HG03139 (cell line): ENCODE results near the gene SLC22A12.

Experiments used
- ATAC-seq: cut with Tn5 transposase; IDR thresholded peaks from one replicate; pipeline ENCODE4 v1.9.1; 2021; ENCODE audit not compliant: unreplicated experiment

SLC22A12 gene

GRCh38 chr11:64602466-64603070 is 11.5 kb downstream of the SLC22A12 start:
- ATAC-seq, result no peak

DNA sequence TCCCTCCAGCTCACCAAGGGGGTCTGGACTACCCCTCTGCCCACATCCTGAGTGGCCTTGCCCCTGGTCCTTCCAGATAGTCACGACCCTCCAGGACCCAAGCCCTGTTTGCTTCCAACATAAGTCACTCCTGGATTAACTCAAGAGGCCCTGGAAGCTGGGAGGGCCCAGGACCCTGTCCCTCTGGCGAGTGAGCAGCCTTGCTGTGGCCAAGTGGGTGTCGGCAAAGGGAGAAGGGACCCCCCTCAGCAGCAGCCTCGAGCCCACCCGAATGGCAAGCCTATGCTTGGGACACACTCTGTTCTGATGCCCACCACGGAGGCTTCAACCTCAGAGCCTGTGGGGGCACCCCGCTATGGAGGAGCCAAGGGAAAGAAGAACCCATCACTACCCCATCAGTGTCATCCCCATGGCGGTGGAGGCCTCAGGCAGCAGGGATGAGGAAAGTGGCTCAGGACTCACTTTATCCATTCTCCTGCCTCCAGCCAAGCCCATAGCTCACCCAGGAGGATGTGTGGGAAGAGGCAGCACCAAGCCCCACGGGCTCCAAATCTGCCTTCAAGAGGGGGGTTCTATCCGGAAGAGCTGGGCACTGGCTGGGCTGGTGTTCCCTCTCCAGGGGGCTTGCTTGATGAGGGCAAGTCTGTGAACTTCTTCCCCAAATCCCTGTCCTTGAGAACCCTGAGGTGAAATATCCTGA is 12.5 kb downstream of the SLC22A12 start:
- ATAC-seq, result no peak

DNA sequence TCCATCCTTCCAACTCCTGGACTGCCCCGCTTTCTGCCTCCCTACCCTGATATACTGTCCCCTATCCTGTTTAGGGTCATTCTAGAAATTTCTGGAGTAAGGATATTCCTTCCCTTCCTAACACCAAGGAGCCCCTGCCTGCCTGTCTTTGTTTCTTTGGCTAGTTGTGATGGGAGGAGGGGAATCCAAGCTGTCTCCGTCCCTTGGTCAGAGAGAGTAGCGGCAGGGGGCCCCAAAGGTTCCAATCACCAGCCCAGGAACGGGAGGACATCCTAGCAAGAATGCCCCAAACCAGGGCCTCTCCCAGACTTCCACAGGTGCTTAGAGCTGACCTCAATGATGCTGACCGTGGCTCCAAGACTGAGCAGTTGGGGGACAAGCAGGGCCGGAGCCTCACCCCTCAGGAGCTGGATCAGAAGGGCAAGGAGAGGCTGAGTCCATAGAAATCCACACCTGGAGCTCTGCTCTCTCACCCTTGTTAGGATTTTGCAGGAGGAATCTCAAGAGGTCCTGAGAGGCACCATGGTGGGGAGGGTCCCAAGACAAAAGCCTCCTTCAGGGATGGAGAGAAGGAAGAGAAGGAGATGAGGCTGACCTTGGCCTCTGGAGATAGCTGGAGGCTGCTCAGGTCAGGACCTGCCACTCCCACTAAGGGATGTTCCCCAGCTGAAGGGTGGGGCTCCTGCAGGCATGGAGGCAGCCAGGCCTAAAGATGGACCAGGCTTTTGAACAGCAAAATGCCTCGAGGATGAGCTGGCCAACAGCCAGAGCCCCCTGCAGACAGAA is 13.6 kb downstream of the SLC22A12 start:
- no peak for ATAC-seq

DNA sequence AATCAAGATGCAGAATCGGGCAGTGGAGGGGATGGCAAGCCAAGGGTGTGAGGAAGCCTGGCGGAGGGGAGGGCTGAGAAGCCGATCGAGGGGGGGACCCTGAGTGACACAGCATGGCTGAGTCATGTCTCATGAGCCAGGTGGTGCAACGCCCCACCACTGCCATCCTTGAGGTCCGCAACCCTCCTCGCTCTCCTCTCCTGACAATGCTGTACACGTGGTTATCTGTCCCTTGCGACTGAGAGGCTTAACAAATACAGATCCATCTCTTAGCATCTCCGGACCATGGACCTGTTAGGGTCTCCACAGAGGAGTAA is 14.2 kb downstream of the SLC22A12 start:
- ATAC-seq, result no peak

- no peak for ATAC-seq
These were observed 14.9 kb downstream of the SLC22A12 start for GRCh38 chr11:64605656-64606585.

DNA sequence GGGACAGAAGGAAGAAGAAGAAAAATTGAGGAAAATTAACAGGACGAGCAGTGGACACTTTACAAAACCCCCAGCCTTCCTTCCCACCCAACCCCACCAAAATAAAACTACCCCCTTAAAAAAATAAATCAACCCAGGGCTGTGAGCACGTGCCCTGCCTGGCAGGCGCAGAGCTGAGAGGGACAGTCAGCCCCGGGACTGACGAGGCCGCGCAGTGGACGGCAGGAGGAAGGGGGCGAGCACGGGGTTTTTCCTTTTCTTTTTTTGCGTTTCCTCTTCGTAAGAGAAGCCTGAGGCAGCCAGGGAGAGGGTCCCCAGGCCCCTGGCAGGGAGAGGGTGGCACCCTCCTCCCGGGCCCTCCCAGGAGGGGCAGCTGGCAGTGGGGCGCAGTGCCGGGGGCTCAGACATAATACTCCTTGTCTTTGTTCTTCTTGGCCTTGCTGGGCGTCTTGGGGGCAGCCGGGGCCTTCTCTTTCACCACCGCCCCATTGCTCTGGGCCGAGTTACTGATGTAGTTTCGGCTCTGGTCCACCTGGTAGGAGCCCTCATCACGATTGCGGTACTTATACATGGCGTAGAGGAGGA is 15.9 kb downstream of the SLC22A12 start:
- no peak for ATAC-seq

- ATAC-seq, result no peak
These were observed 16.5 kb downstream of the SLC22A12 start for GRCh38 chr11:64607381-64607985.

GRCh38 chr11:64608046-64608445 is 17.0 kb downstream of the SLC22A12 start:
- no peak for ATAC-seq

DNA sequence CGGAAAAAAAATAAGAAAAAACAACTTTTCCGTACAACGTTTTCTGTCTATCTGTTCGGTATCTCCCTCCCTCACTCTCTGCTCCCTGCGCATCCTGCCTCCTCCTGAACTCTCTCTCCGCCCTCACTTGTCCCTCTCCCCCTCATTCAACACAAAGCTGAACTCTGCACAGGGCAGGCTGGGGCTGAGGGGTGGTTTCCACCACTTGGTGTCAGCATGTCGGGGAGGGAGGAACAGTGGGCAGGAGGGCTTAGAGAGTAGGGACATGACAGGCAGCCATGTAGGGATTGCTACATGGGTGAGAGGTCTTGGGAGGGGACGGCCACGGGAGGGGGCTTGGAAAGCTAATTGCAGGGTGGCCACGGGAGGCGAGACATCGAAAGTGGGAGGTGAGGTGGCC is 17.6 kb downstream of the SLC22A12 start:
- no peak for ATAC-seq

- no peak for ATAC-seq
These were observed 18.5 kb downstream of the SLC22A12 start for GRCh38 chr11:64609436-64610047.

GRCh38 chr11:64610596-64610995 is 19.6 kb downstream of the SLC22A12 start:
- ATAC-seq, result no peak

DNA sequence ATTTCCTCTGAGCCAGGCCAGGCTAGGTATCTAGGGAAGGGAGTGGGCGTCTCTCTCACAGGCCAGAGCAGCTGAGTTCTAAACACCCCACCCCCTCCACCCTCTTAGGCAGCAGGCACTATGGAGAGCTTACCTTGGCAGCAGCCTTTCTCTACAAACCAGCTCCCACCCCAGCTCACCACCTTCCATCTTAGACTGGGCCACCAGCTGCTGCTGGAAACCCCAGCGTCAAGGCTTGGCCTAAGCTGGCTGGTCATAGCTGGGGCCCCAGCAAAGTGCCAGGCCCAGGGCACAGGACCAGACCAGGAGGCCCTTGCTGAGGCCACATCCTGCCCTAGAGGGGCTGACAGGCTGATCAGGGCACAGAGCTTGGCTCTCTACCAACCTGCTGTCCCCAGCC is 20.2 kb downstream of the SLC22A12 start:
- no peak for ATAC-seq

- no peak for ATAC-seq
These were observed 21.0 kb downstream of the SLC22A12 start for GRCh38 chr11:64611869-64612646.

DNA sequence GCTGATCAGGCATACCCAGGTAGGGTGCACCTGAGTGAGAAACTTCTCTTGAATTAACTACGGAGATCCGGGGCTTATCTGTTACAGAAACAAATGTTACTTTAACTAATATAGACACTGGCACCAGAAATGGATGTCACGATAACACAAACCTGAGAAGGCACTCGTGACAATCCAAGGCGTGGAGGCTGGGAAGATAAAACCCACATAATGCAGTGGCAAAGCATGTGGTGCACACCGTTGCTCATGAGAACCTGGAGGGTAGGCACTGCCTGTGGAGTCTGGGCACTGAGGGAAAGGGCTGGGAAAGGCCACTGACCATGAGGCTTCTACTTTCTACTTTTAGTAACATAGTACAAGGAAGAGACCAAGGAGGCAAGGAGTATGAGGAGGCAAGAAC is 22.6 kb downstream of the SLC22A12 start:
- ATAC-seq, result no peak

- ATAC-seq, result no peak
These were observed 23.9 kb downstream of the SLC22A12 start for GRCh38 chr11:64614917-64615316.

GRCh38 chr11:64616817-64617216 is 25.8 kb downstream of the SLC22A12 start:
- no peak for ATAC-seq

- no peak for ATAC-seq
These were observed 28.2 kb downstream of the SLC22A12 start for GRCh38 chr11:64619196-64619595.

DNA sequence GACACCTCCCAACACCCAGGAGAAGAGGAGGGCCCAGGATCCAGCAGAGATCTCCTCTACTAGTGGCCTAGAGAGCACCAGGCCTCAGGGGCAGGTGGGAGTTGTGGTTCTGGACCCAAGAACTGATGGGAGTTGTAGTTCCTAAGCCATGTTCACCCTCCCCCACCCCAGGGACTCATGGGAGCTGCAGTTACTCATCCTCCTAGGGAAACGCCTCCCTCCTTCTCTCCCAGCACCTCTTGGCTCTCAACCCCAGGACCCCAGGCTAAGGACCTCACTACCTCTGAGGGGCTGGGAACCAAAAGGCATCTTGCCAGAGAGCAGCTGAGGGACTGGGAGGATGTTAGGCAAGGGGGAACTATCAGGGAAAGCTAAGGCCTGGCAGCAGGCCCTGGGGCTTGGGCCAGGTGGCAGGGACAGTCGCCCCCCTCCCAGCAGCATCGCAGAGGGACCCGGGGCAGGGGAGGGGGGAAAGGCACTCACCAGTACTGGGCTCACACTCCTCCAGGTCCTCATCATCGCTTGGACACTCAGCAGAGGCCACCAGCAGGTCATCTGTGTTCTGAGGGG is 28.9 kb downstream of the SLC22A12 start:
- no peak for ATAC-seq
